Activated T-helper 9 cell treated with anti-CD3 and anti-CD28 coated beads, Interleukin-2, amount 50 U/mL, for 16 hours (primary cell): Measurements from ENCODE around the gene CSMD2.
"Not testable (repeated sequence)": the region's sequence is repeated elsewhere in the genome, so short reads cannot be mapped to it uniquely, and the experiment has no call there.

ENCODE experiments used
- DNase-seq: peaks from one replicate; pipeline ENCODE4 v3.0.0-alpha.2; 2020; ENCODE audit warnings: low read depth

The CSMD2 gene

DNA sequence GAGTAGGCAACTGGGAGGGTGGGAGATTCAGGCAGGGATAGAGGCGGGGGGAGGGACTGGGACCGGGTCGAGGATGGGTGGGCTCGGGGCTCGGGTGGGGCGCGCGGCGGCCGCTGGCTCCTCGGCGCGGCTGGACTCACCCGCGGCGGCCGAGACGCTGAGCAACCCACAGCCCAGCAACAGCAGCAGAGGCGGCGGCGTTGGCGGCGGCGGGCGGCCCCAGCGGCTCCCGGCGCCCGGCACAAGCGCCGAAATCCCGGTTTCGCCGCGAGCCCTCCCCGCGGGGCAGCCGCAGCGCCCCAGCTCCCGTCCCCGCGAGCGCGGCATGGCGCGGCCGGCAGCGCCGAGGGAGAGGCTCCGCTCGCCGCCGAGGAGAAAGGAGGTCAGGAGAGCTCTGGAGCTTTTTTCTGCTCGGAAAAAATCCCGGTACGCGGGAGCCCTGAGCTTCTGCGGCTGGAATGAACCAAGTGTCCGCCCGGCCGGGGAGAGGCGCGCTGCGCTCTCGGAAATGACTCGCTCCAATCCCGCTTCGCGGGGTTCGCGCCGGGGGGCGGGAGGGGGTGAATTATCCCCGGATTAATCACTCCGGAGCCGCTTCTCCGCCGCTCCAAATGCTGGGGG is at the start of gene CSMD2:
Gene CSMD2, minus strand, starts transcription at position 460 of the 621 bp plus-strand sequence. Its CDS starts 133 bp downstream, at position 327.
- DNase-seq = no peak

GRCh38 chr1:34213956-34214355 is 48.9 kb upstream of the CSMD2 start:
- no peak for DNase-seq

- no peak for DNase-seq
These were observed 47.6 kb upstream of the CSMD2 start for GRCh38 chr1:34212673-34213072.

DNA sequence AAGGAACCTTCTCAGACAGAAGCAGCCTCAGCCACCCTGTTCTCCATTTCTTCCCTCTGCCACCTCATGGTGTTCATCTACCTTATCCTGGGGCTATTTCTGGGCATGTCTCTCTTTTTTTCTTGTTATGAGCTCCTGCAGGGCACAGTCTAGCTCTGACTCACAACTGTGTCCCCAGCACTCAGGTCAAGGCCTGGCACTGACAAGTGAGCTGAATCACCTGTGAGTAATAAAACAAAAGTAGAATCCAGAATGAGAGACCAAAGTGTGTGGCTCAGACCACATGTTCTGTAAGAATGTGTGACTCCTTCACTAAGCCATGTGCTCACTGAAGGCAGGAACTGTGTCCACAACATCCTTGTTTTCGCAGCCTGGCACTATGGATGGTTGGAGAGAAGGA is 34.9 kb upstream of the CSMD2 start:
- no peak for DNase-seq

- DNase-seq = no peak
These were observed 27.6 kb upstream of the CSMD2 start for GRCh38 chr1:34192621-34193020.

DNA sequence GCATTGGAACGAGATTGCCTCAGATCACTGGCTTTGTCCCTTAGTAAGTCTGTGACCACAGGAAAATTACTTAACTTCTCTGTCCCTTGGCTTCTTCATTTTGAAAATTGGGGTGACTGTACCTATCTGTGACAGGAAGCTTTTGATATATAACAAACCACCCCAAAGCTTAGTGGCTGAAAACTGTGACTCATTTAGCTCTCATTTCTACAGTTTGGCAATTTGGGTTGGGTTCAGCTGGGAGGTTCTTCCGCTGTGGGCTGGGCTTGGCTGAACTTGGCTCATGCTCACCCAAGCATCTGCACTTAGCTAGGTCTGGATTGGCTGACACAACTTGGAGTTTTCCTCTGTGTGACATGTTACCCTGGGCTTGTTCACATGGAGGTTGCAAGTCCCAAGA is 25.7 kb upstream of the CSMD2 start:
- DNase-seq = no peak

GRCh38 chr1:34188985-34189384 is 24.0 kb upstream of the CSMD2 start:
- no peak for DNase-seq

DNA sequence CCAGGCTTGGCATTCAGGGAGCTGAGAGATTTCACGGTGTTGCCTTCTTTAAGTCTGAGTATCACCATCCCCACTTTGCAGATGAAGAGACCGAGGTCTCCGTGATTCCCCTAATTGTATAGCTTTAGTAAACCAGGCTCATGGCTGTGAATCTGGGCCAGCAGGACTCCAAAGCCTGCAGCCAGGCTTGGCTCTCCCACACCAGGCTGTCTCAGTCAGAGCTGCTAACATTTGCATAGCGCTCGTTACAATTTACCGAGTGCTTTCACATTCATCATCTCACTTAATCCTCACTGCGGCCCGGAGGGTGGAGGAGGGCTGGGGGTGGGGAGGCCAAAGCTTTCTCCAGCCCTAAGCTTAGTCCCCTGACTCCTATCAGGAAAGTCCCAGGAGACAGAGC is 23.4 kb upstream of the CSMD2 start:
- DNase-seq = no peak

- no peak for DNase-seq
These were observed 21.9 kb upstream of the CSMD2 start for GRCh38 chr1:34186741-34187494.

DNA sequence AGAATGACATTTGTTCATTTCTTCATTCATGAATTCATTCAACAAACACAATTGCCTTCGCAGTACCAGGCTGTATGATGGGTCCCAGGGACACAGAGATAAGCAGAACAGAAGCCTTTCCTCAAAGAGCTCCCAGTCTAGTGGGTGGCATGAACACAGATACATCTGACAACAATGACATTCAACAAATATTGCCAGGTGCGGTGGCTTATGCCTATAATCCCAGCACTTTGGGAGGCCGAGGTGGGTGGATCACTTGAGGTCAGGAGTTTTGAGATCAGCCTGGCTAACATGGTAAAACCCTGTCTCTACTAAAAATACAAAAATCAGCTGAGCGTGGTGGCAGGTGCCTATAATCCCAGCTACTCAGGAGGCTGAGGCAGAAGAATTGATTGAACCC is 18.4 kb upstream of the CSMD2 start:
- not testable (repeated sequence) for DNase-seq

DNA sequence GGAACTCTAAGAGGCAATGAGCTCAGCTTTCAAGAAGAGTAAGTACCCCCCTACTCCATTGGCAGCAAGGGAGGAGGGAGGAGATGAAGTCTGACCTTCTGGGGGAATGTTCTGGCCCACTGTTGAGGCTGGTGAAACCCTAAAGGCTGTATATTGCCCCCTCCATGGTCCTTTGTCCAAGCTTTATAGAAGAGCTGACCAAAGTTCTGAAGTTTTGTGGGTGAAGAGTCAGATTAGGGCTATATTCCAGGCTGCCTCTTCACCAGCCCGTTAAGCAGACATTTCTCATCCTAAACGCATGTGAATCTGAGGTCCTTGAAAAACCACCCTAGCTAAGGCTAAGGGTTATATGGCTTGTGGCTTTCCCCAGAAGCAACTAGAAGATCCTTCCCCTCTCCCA is 13.0 kb upstream of the CSMD2 start:
- no peak for DNase-seq

- no peak for DNase-seq
These were observed 12.0 kb upstream of the CSMD2 start, which contains the start of gene C1orf94 for GRCh38 chr1:34176830-34177603. TSS of gene C1orf94 (plus strand) at chr1:34176907. CDS start at chr1:34177790, 883 bp downstream.

DNA sequence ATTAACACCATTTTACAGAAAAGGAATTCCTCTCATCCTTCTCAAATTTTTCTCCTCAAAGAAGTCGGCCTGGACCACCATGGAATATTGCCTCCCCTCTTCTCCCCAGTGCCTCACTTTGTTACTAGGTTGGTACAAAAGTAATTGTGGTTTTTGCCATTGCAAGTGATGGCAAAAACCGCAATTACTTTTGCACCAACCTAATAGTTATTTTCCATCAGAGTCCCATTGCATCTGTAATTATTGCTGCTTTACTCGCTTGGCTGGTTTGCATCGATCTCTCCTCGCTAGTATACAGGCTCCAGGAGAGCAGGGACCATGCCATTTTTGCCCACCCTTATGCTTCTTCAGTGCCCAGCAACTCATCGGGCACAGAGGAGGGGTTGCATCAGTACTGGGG is 10.7 kb upstream of the CSMD2 start:
- DNase-seq = no peak

- DNase-seq = no peak
These were observed 2.4 kb upstream of the CSMD2 start for GRCh38 chr1:34167389-34167788.

DNA sequence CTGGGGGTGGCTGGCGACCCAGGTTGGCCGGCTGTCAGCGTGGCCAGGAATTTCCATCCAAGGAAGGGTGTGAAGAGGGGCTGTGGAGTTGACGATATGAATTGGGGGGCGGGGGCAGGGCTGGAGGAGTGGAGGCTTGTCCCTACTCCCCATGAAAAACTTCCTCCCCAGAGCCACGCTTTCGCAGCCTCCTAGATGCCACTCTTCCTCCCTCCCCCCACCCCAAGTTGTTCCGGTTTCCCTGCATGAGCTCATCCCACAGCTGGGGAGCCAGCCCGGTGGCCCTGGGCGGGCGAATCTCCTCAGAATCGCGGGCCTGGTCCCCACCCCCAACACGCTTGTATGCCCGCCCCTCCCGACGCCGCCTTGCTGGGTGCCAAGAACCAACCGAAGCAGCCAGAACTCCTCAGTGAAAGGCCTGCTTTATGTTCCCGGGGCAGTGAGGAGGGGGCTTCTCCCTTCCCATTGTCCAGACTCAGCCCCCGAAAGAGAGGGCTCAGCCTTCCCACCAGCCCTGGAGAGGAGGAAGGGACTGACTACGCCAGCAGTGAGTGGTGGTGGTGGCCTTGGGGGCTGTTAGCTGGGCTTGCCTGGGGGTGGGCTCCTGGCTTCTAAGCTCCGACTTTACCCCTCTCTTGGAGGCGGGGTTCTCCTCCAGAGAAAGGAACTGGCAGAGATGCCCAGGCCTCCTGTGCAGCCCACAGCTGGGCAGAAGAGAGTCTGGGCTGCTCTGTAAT is 1.8 kb upstream of the CSMD2 start:
- DNase-seq = no peak

GRCh38 chr1:34166191-34166624 is 1.2 kb upstream of the CSMD2 start:
- no peak for DNase-seq

DNA sequence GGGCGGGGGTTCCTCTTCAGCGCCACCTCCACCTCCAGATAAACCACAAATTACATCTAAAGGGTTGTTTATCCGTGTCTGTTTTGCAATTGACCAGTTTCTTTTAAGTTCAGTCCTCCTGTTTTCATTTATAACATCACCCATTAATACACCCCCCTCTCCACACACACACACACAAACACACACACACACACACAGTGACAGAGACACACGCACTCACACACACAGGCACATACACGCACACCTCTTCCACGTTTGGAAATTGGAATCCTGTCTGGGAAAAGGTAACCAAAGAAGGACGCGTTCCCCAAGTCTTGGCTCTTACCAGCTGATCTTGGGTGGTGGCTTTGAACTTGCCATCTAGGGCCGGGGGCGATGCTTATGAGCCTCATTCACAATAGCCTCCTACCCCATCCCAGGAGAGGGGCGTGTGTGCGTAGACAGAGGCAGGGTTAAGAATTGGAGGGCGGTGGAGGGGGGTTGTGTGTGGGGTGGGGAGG is 442 bp upstream of the CSMD2 start:
- no peak for DNase-seq

DNA sequence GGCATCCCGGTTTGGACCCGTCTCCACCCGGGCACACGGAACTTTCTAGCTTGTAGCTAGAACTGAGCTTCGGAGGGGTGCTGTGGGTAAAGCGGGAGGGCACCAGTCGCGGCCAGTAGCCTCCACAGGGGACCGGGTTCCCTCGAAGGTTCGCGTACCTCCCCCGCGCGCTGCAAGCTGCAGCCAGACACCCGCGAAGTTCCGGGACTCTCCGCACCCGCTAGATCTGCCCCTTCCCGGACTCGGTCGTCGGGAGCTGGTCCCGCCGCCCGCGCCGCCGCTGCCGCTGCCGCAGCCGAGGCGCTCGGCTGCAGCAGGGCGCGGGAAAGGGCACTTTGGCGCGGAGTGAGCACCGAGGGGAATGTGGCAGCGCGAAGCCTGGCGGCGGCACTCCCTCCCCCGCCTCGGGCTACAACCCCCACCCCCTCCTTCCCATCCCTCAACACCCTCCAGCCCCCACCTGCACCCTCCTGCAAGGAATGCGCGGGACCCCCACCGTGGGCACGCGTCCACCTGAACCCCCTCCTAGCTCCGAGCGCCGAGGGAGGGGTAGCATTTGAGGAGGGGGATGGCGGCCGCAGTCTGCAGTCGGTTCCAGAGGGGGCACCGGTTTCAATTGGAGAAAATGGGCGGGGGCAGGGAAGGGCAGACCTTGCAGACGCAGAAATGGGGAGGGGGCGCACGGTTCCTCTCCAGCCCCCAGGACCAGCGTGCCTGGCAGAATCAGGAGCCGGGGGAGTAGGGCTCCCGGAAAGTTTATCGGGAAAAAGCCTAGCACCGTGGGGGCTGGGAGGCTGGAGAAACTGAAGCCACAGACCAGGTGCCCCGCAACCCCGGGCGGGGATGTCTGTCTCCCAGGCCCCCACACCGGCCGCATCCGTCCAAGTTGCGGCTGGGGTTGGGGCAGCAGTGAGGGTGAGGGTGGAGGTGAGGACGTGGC is 968 bp downstream of the CSMD2 start:
- no peak for DNase-seq

- no peak for DNase-seq
These were observed 1.9 kb downstream of the CSMD2 start for GRCh38 chr1:34162852-34163766.

- no peak for DNase-seq
These were observed 8.3 kb downstream of the CSMD2 start for GRCh38 chr1:34156739-34157138.
